Left lung (tissue), 10 donors: ENCODE measurements around the gene DTD1. TPM values are rescaled to one million over a fixed set of nuclear protein-coding genes. Genes with fewer than 3 reads are reported as not detected.

Experiments used
- ATAC-seq: fragments of 200-7000 bp; cut with Tn5 transposase; one replicate; pipeline ENCODE4 v1.9.1; 2020; ENCODE audit warnings: moderate library complexity
- DNase-seq, 4 donors: peaks; one replicate each; pipeline ENCODE4 v3.0.0-alpha.2; 2013 to 2020
- H3K27ac ChIP-seq, 2 donors: fragments of 200-600 bp; sonication (generic) in 1 of 2; one replicate each; pipeline versions ENCODE4 v1.5.0 to v1.8.0; 2020 to 2021
- H3K27me3 ChIP-seq, 2 donors: fragments of 200-600 bp; sonication (generic) in 1 of 2; one replicate each; pipeline versions ENCODE4 v1.5.0 to v1.8.0; 2020 to 2021
- H3K36me3 ChIP-seq, 2 donors: fragments of 200-600 bp; sonication (generic) in 1 of 2; one replicate each; pipeline versions ENCODE4 v1.5.0 to v1.8.0; 2020 to 2021
- H3K4me1 ChIP-seq, 2 donors: fragments of 200-600 bp; one replicate each; pipeline ENCODE4 v1.8.0; 2021
- H3K4me3 ChIP-seq, 2 donors: fragments of 200-600 bp; sonication (generic) in 1 of 2; one replicate each; pipeline versions ENCODE4 v1.5.0 to v1.8.0; 2020 to 2021; ENCODE audit warnings: mild to moderate bottlenecking in 1 of 2
- H3K9me3 ChIP-seq, 2 donors: fragments of 200-600 bp; sonication (generic) in 1 of 2; one replicate each; pipeline versions ENCODE4 v1.5.0 to v1.8.0; 2020 to 2021
- CTCF ChIP-seq, 2 donors: fragments of 200-600 bp; sonication (generic) in 1 of 2; IDR thresholded peaks; one replicate each; pipeline versions ENCODE4 v1.5.0 to v1.8.0; 2021; ENCODE audit warnings: antibody characterized with exemption in 2 of 2
- intact Hi-C, 2 donors: fragments of 100-400 bp; cut with DNase I; formaldehyde crosslinking; loops; one replicate each; pipeline versions ENCODE4 v1.11.2 to v1.14.2; 2022
- polyA plus RNA-seq, 6 donors: library from polyadenylated mRNA; unstranded; fragments of 120-200 nt; gene quantifications; one replicate each; pipeline ENCODE4 v1.2.1, GENCODE V29; 2013; ENCODE audit not compliant: insufficient read length in 6 of 6
- total RNA-seq, 2 donors: library from RNA; stranded (reverse); fragmentation: NEBNext Ultra II Directional; extraction: Animal tissue kit (Norgen Biotek cat#: 25700); gene quantifications; one replicate each; pipeline ENCODE4 v1.2.1, GENCODE V29; 2021
- donor health status: DM: no; HTN: yes; CAD: no.
- donor health status: DM: no; HTN: no; CAD: no.

Gene DTD1
- total and polyA plus RNA-seq, 8 donors, result 14.8 to 27.5 (median 25.6) TPM

GRCh38 chr20:18728870-18729224, 141.0 kb downstream of the DTD1 start:
- H3K4me1 ChIP-seq, result no peaks in the 10 kb centered on the region
- H3K27ac ChIP-seq, result no peak overlapping the region
- H3K36me3 ChIP-seq, result no peaks in the 10 kb centered on the region
- H3K9me3 ChIP-seq, result no peaks in the 10 kb centered on the region
- ATAC-seq (no peak), DNase-seq (no peak)
- H3K27me3 ChIP-seq, result no peaks in the 10 kb centered on the region
- intact Hi-C loops, result no loop called here
- no peak overlapping the region for H3K4me3 ChIP-seq
- no peak for TF ChIP-seq CTCF (IDR thresholded peaks at IDR 0.05)

- ATAC-seq (no peak), DNase-seq (no peak)
- H3K27ac ChIP-seq, result no peak overlapping the region
- H3K36me3 ChIP-seq, result no peaks in the 10 kb centered on the region
- intact Hi-C loops, result no loop called here
- no peaks in the 10 kb centered on the region for H3K27me3 ChIP-seq
- H3K4me3 ChIP-seq, result no peak overlapping the region
- TF ChIP-seq CTCF (IDR thresholded peaks at IDR 0.05), result no peak
- no peaks in the 10 kb centered on the region for H3K9me3 ChIP-seq
- no peaks in the 10 kb centered on the region for H3K4me1 ChIP-seq
Observed at GRCh38 chr20:18729231-18729825, 141.5 kb downstream of the DTD1 start.

- Histone ChIP-seq H3K27ac (no peak overlapping the region), H3K4me3 (no peak overlapping the region), H3K4me1 (no peaks in the 10 kb centered on the region), H3K9me3 (no peaks in the 10 kb centered on the region), H3K27me3 (no peaks in the 10 kb centered on the region), H3K36me3 (no peaks in the 10 kb centered on the region)
- intact Hi-C loops, result no loop called here
- TF ChIP-seq CTCF (IDR thresholded peaks at IDR 0.05), result no peak
- DNase-seq (no peak), ATAC-seq (no peak)
Observed at GRCh38 chr20:18731940-18732339, 144.1 kb downstream of the DTD1 start.

- no peaks in the 10 kb centered on the region for H3K36me3 ChIP-seq
- ATAC-seq, result no peak
- H3K4me1 ChIP-seq, result no peaks in the 10 kb centered on the region
- TF ChIP-seq CTCF (IDR thresholded peaks at IDR 0.05), result no peak
- no peak overlapping the region for H3K27ac ChIP-seq
- intact Hi-C loops, result no loop called here
- no peaks in the 10 kb centered on the region for H3K27me3 ChIP-seq
- DNase-seq, result no peak
- no peaks in the 10 kb centered on the region for H3K9me3 ChIP-seq
- no peak overlapping the region for H3K4me3 ChIP-seq
Observed at GRCh38 chr20:18734525-18735189, 146.8 kb downstream of the DTD1 start.

- intact Hi-C loops, result no loop called here
- DNase-seq (no peak), ATAC-seq (no peak)
- H3K27ac ChIP-seq, result no peak overlapping the region
- TF ChIP-seq CTCF (IDR thresholded peaks at IDR 0.05), result no peak
- H3K36me3 ChIP-seq, result no peaks in the 10 kb centered on the region
- no peaks in the 10 kb centered on the region for H3K27me3 ChIP-seq
- no peak overlapping the region for H3K4me3 ChIP-seq
- no peaks in the 10 kb centered on the region for H3K4me1 ChIP-seq
- no peaks in the 10 kb centered on the region for H3K9me3 ChIP-seq
Observed at GRCh38 chr20:18737140-18737539, 149.3 kb downstream of the DTD1 start.
